ENCODE results near the gene SLC6A5. TPM values are rescaled to one million over a fixed set of nuclear protein-coding genes. Genes with fewer than 3 reads are reported as not detected.

The SLC6A5 gene
- total and polyA plus RNA-seq, 2 of the 8 experiments (the other 6 are each of a cell fraction or from before 2014, with no cell fraction given): not detected

DNA sequence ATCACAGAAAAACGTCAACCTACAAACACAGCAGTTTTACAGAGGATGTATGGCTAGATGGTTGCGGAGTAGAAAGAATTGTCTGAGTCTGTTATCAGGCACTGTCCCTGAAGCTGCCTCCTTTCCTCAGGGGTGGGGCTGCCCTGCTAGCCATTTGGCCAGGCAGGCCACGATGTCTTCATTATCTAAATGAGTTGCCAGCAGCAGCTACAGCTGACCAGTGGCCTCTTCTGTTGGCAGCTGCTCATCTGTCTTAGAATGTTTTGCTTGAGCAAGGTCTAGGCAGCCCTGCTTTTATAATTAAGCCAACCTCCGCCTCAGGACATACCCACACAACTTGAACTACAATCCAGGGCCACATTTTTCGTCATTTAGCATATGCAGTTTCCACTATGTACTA is 17.5 kb downstream of the SLC6A5 start (continued):
- TF ChIP-seq POLR2A (IDR thresholded peaks at IDR 0.05; ENCODE audit: control extremely low read depth in 1 of 2, low read depth in 2 of 2, low read length in 2 of 2) (no peak), KDM1A (IDR thresholded peaks at IDR 0.05; ENCODE audit: borderline replicate concordance, low read length) (no peak), CHD1 (IDR thresholded peaks at IDR 0.05; ENCODE audit: low read depth, low read length) (no peak), NRF1 (IDR thresholded peaks at IDR 0.05; ENCODE audit: low read depth, low read length) (no peak), TAF7 (optimal IDR thresholded peaks at IDR 0.05; ENCODE audit: borderline replicate concordance, low read depth, low read length) (no peak), FOSL1 (IDR thresholded peaks at IDR 0.05; ENCODE audit: insufficient read depth, low read depth, low read length) (no peak), SIN3A (conservative IDR thresholded peaks at IDR 0.05 in 1 of 2, IDR thresholded peaks at IDR 0.05 in 1 of 2; ENCODE audit: low read depth in 1 of 2, low read length in 2 of 2) (no peak)
